ENCODE results near the gene CORIN.

Gene CORIN

DNA sequence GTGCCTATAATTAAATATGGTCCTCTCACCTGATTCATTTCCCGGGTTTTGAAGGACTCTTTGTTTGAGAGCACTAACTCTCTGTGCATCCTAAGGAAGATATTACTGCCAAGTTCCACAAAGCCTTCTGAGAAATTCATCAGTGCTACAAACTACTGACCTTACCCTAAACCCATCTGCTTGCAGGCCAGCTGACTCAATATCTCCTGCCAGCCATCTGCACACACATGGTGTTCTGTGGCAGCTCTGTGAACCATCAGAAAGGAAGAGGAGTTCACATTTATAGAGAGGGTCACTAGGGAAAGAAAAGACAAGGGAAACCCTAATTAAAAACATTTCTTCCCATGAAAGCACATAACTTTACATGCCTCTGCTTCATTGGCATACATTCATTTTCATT lies 196.1 kb downstream of the CORIN start:
- Histone ChIP-seq H2AFZ (ENCODE audit: low read depth) (no peak overlapping the region), H3K27me3 (ENCODE audit: insufficient read depth, low read depth) (no peaks in the 10 kb centered on the region), H3K36me3 (ENCODE audit: insufficient read depth) (no peaks in the 10 kb centered on the region), H4K20me1 (ENCODE audit: insufficient read depth) (no peaks in the 10 kb centered on the region), H3K4me3 (IDR thresholded peaks at IDR 0.05; ENCODE audit: insufficient read depth, low read depth, low read length) (no peak overlapping the region), H3K79me2 (ENCODE audit: insufficient read depth, low read depth) (no peaks in the 10 kb centered on the region), H3K27ac (no peak overlapping the region), H3K4me2 (no peak overlapping the region), H3K4me1 (ENCODE audit: low read depth, poor library complexity, severe bottlenecking) (no peaks in the 10 kb centered on the region), H3K9ac (no peak overlapping the region)
- TF ChIP-seq, protein P1, sequence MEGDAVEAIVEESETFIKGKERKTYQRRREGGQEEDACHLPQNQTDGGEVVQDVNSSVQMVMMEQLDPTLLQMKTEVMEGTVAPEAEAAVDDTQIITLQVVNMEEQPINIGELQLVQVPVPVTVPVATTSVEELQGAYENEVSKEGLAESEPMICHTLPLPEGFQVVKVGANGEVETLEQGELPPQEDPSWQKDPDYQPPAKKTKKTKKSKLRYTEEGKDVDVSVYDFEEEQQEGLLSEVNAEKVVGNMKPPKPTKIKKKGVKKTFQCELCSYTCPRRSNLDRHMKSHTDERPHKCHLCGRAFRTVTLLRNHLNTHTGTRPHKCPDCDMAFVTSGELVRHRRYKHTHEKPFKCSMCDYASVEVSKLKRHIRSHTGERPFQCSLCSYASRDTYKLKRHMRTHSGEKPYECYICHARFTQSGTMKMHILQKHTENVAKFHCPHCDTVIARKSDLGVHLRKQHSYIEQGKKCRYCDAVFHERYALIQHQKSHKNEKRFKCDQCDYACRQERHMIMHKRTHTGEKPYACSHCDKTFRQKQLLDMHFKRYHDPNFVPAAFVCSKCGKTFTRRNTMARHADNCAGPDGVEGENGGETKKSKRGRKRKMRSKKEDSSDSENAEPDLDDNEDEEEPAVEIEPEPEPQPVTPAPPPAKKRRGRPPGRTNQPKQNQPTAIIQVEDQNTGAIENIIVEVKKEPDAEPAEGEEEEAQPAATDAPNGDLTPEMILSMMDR (conservative IDR thresholded peaks at IDR 0.05; ENCODE audit: low read depth, low read length): no peak

DNA sequence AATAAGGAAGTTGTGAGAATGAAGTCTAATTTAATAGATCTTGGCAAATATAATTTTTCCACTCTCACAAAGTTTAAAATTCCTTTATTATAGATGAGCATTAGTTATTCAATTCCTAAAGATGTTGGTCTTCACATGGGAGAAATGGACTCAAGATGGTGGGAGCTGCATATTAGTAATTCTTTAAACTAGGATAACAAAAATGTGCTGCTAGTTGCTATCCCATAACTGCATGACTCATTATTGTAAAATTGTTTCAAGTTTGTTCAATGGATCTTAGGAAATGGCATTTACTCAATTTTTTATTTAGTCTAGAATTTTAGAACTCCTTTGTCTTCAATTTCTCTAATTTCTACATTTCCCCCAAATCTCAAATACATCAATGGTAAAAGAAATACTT lies 197.0 kb downstream of the CORIN start:
- Histone ChIP-seq H3K4me2 (no peak overlapping the region), H3K27ac (no peak overlapping the region), H3K4me1 (ENCODE audit: low read depth, poor library complexity, severe bottlenecking) (no peaks in the 10 kb centered on the region), H3K27me3 (ENCODE audit: insufficient read depth, low read depth) (no peaks in the 10 kb centered on the region), H4K20me1 (ENCODE audit: insufficient read depth) (no peaks in the 10 kb centered on the region), H3K4me3 (IDR thresholded peaks at IDR 0.05; ENCODE audit: insufficient read depth, low read depth, low read length) (no peak overlapping the region), H3K9ac (no peak overlapping the region), H2AFZ (ENCODE audit: low read depth) (no peak overlapping the region), H3K36me3 (ENCODE audit: insufficient read depth) (no peaks in the 10 kb centered on the region), H3K79me2 (ENCODE audit: insufficient read depth, low read depth) (no peaks in the 10 kb centered on the region)
- TF ChIP-seq, protein P1 (conservative IDR thresholded peaks at IDR 0.05; ENCODE audit: low read depth, low read length): no peak

DNA sequence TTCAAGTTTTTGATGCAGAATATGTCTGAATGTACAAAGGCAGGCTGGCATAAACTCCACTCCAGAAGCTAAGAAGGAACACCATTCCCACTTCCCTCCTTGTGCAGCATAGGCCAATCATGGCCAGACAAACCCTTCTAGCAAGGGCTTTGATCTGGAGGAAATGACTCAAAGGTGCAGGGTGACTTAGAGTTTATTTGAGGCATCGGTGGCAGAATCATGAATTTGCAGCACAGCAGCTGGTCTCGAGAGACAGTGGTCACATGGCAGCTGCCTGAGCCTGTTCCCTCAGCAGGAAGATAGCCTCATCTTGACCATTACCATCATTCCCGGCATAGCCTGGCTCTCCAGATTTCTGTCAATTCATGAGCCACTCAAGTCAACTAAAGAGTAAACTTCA lies 198.3 kb downstream of the CORIN start:
- no peaks in the 10 kb centered on the region for H3K79me2 ChIP-seq (ENCODE audit: insufficient read depth, low read depth)
- no peak overlapping the region for H3K4me3 ChIP-seq (IDR thresholded peaks at IDR 0.05; ENCODE audit: insufficient read depth, low read depth, low read length)
- no peaks in the 10 kb centered on the region for H3K27me3 ChIP-seq (ENCODE audit: insufficient read depth, low read depth)
- H3K4me1 ChIP-seq (ENCODE audit: low read depth, poor library complexity, severe bottlenecking): no peaks in the 10 kb centered on the region
- TF ChIP-seq, protein P1 (conservative IDR thresholded peaks at IDR 0.05; ENCODE audit: low read depth, low read length): no peak
- H3K4me2 ChIP-seq: no peak overlapping the region
- H3K9ac ChIP-seq: no peak overlapping the region
- no peaks in the 10 kb centered on the region for H3K36me3 ChIP-seq (ENCODE audit: insufficient read depth)
- H2AFZ ChIP-seq (ENCODE audit: low read depth): no peak overlapping the region
- no peak overlapping the region for H3K27ac ChIP-seq
- no peaks in the 10 kb centered on the region for H4K20me1 ChIP-seq (ENCODE audit: insufficient read depth)

DNA sequence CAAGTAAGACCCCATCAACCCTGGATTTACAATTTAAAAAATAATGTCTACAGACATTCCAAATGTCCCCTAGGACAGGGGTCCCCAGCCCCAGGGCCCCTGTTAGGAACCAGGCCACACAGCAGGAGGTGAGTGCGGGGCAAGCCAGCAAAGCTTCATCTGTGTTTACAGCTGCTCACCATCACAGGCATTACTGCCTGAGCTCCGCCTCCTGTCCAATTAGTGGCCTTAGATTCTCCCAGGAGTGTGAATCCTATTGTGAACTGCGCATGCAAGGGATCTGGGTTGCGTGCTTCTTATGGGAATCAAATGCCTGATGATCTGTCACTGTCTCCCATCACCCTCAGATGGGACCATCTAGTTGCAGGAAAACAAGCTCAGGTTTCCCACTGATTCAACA lies 206.7 kb downstream of the CORIN start:
- TF ChIP-seq, protein P1 (conservative IDR thresholded peaks at IDR 0.05; ENCODE audit: low read depth, low read length): no peak
- Histone ChIP-seq H3K4me1 (ENCODE audit: low read depth, poor library complexity, severe bottlenecking) (no peaks in the 10 kb centered on the region), H2AFZ (ENCODE audit: low read depth) (no peak overlapping the region), H3K27me3 (ENCODE audit: insufficient read depth, low read depth) (no peaks in the 10 kb centered on the region), H4K20me1 (ENCODE audit: insufficient read depth) (no peaks in the 10 kb centered on the region), H3K4me3 (IDR thresholded peaks at IDR 0.05; ENCODE audit: insufficient read depth, low read depth, low read length) (no peak overlapping the region), H3K79me2 (ENCODE audit: insufficient read depth, low read depth) (no peaks in the 10 kb centered on the region), H3K27ac (no peak overlapping the region), H3K4me2 (no peak overlapping the region), H3K36me3 (ENCODE audit: insufficient read depth) (no peaks in the 10 kb centered on the region), H3K9ac (no peak overlapping the region)

Measured in KMS-11 (cell line).